Thoracic aorta (tissue), 2 donors: ENCODE measurements around the gene OSBPL5. TPM values are rescaled to one million over a fixed set of nuclear protein-coding genes. Genes with fewer than 3 reads are reported as not detected.
"Not testable (repeated sequence)": the region's sequence is repeated elsewhere in the genome, so short reads cannot be mapped to it uniquely, and the experiment has no call there.

Source experiments
- ATAC-seq: fragments of 150-250 bp; one replicate; pipeline ENCODE4 v1.8.0; 2017; ENCODE audit warnings: low read depth; ENCODE audit not compliant: insufficient number of reproducible peaks, low FRiP score
- DNase-seq: peaks from one replicate; pipeline ENCODE4 v3.0.0-alpha.2; 2020; ENCODE audit warnings: low spot score
- H3K27ac ChIP-seq, 2 donors: fragments of 200-600 bp; sonication (generic); 1 replicate in 1 of 2; 2 replicates in 1 of 2; pipeline ENCODE4 v1.5.1; 2016; ENCODE audit warnings: mild to moderate bottlenecking in 2 of 2, moderate library complexity in 2 of 2
- H3K27me3 ChIP-seq: fragments of 200-600 bp; sonication (generic); replicated peaks from 2 replicates; pipeline ENCODE4 v1.6.0; 2016; ENCODE audit warnings: mild to moderate bottlenecking; ENCODE audit not compliant: insufficient read depth
- H3K36me3 ChIP-seq: fragments of 200-600 bp; sonication (generic); one replicate; pipeline ENCODE4 v1.5.1; 2016
- H3K4me1 ChIP-seq, 2 donors: fragments of 200-600 bp; sonication (generic); 1 replicate in 1 of 2; 2 replicates in 1 of 2; pipeline versions ENCODE4 v1.5.1 to v1.6.0; 2016; ENCODE audit warnings: low read depth in 2 of 2, mild to moderate bottlenecking in 1 of 2; ENCODE audit not compliant: control insufficient read depth in 1 of 2
- H3K4me3 ChIP-seq: fragments of 200-600 bp; sonication (generic); 2 replicates; pipeline ENCODE4 v1.5.1; 2016; ENCODE audit warnings: mild to moderate bottlenecking
- H3K9me3 ChIP-seq: fragments of 200-600 bp; sonication (generic); 2 replicates; pipeline ENCODE4 v1.5.1; 2016
- total RNA-seq, 2 donors: library from RNA; depleted of rRNA; stranded (reverse); fragments of >200 nt; gene quantifications; one replicate each; pipeline versions ENCODE4 v1.1.0 to v1.2.3, GENCODE V29; 2016
- TF ChIP-seq, protein P1 (sequence below): fragments of 200-600 bp; sonication (generic); IDR thresholded peaks from one replicate; pipeline ENCODE4 v1.5.1; 2019; ENCODE audit warnings: antibody characterized with exemption

OSBPL5 gene
- total RNA-seq, 2 donors from 2014 or later = 99.9 to 121 TPM

DNA sequence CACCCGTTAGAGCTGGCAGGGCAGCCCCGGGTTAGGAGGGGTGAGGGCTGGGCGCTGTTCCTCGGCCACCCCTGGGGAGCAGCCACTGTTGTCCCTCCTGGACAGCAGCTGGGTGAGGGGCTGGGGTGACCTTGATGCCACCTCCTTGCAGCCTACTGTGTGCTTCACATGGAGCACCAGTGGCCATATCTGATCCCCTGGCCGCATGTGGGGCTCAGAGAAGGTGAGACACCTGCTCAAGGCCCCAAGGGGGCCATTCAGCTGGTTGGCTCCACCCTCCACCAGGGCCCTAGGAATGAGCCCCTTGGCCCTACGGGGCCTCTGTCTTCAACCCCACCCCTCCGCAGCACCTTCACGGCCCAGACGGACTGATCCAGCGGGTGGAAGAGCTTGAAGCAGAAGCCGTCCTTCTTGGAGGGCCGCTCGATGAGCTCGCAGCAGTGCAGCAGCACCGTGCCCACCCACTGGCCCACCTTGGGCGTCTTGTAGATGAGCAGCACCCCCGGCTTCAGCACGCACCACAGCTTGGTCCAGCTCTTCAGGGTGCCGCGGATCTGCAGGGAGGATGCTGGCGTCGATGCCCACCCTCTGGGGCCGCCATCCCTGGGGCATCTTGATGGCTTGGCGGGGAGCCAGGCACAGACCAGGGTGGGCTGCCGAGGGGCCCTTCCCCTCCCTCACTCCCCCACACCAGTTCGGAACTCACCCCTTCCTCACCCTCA lies 44.9 kb downstream of the OSBPL5 start:
- DNase-seq = no peak
- Histone ChIP-seq H3K27ac (no peak overlapping the region), H3K9me3 (no peaks in the 10 kb centered on the region), H3K4me3 (no peak overlapping the region), H3K36me3 (peaks cover 31% of the 10 kb centered on the region), H3K4me1 (peaks cover 14 to 42% of the 10 kb centered on the region in 2 donors), H3K27me3 (no peaks in the 10 kb centered on the region)
- no peak for ATAC-seq
- TF ChIP-seq, protein P1, sequence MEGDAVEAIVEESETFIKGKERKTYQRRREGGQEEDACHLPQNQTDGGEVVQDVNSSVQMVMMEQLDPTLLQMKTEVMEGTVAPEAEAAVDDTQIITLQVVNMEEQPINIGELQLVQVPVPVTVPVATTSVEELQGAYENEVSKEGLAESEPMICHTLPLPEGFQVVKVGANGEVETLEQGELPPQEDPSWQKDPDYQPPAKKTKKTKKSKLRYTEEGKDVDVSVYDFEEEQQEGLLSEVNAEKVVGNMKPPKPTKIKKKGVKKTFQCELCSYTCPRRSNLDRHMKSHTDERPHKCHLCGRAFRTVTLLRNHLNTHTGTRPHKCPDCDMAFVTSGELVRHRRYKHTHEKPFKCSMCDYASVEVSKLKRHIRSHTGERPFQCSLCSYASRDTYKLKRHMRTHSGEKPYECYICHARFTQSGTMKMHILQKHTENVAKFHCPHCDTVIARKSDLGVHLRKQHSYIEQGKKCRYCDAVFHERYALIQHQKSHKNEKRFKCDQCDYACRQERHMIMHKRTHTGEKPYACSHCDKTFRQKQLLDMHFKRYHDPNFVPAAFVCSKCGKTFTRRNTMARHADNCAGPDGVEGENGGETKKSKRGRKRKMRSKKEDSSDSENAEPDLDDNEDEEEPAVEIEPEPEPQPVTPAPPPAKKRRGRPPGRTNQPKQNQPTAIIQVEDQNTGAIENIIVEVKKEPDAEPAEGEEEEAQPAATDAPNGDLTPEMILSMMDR = no peak

DNA sequence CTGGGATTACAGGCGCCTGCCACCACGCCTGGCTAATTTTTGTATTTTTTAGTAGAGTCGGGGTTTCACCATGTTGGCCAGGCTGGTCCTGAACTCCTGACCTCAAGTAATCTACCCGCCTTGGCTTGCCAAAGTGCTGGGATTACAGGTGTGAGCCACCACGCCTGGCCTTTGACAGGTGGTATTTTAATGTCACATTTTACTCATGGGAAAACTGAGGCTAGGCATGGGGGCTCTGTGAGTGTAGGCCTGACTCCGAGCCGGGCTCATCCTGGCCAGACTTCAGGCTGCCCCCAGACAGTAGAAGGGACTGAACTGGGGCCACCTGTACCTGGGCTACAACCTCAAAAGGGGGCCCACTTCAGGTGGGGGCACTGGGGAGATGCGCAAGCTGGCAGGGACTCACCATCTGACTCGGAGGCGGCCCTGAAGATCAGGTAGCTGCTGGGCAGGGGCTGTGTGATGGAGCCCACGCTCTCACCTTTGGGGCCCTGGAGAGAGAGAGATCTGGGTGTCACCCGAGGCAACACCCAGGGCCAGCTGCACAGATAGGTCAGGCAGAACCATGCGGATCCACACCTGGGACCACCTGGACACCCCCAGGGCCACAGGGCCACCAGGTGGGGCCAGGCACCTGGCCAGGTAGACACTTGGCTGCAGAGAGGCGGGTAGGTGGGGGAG lies 45.8 kb downstream of the OSBPL5 start:
- no peak overlapping the region for H3K27ac ChIP-seq
- DNase-seq (no peak), ATAC-seq (no peak)
- H3K27me3 ChIP-seq = no peaks in the 10 kb centered on the region
- TF ChIP-seq, protein P1 = no peak
- no peak overlapping the region for H3K4me3 ChIP-seq
- H3K4me1 ChIP-seq = peaks cover 7 to 35% of the 10 kb centered on the region in 2 donors
- peaks cover 31% of the 10 kb centered on the region for H3K36me3 ChIP-seq
- H3K9me3 ChIP-seq = no peaks in the 10 kb centered on the region

DNA sequence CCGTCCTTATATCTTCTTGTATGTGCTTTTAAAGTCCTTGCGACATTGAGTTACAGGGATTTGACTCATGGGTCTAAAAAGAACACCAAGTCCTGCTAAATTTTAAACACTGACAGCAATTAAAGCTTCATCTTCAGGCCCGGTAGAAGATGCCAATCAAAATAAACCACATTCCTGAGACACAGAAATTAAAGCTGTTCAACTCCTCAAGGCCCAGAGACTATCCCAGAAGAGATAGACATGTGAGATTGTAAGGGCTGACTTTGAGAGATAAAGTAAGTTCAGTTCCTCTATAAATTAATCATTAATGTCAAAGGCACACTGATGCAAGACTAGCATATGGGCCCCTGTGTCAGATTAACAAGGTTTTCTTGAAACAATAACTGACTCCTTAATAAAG lies 49.8 kb downstream of the OSBPL5 start:
- no peak overlapping the region for H3K27ac ChIP-seq
- DNase-seq = no peak

DNA sequence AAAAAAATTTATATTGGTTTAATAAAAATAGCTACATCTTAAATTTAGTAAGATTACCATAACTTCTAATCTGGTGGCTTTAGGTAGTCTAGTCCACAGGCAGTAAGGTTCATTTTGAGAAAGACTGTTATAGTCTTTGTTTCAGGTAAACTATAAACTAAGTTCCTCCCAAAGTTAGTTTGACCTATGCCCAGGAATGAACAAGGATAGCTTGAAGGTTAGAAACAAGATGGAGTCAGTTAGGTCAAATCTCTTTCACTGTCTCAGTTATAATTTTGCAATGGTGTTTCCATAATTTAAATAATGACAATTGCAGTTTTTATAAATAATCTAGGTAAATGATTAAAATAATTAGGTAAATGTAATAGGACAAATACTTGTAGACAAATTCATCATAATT lies 51.4 kb downstream of the OSBPL5 start:
- H3K27me3 ChIP-seq, H3K27ac ChIP-seq, H3K4me3 ChIP-seq, DNase-seq, H3K9me3 ChIP-seq, H3K36me3 ChIP-seq, ATAC-seq: not testable (repeated sequence)
- peaks cover 0 to 13% of the 10 kb centered on the region in 2 donors for H3K4me1 ChIP-seq

More for the DNA sequence above, 49.8 kb downstream of the OSBPL5 start:
- Histone ChIP-seq H3K9me3 (no peaks in the 10 kb centered on the region), H3K4me1 (peaks cover 0 to 13% of the 10 kb centered on the region in 2 donors), H3K27me3 (no peaks in the 10 kb centered on the region), H3K36me3 (peaks cover 16% of the 10 kb centered on the region), H3K4me3 (no peak overlapping the region)
- no peak for ATAC-seq
- TF ChIP-seq, protein P1 = no peak

DNA sequence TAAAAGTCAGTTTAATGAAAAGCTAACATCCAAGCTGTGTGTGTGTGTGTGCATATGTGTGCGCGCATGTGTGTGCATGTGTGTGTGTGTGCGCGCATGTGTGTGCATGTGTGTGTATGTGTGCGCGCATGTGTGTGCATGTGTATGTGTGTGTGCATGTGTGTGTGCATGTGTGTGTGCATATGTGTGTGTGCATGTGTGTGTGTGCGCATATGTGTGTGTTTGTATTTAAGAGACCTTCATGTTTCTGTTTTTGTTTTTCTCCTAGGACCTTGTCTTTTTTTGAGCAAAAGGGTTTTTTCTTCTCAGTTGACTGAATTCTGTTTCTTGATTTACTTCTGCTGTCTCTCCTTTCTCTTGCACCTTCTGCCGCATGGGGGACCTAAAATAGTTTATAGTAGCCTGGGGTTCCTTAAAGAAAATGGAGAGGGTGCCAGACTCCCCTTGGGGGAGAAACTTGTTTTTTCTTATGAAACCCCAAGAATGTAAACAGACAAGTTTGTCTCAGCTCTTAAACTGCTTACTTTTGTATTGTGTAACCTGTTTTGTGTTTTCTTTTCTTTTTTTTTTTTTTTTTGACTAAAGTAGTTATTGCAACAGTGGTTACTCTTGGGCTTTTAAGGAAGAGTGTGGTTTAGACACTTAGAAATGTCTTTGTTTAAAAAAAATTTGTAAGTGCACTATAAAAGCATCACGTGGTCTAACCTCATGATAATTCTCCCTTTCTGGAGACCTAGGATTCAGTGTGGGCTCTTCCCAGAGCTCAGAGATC lies 53.0 kb downstream of the OSBPL5 start:
- H3K27ac ChIP-seq = no peak overlapping the region

More for the DNA sequence above, 53.0 kb downstream of the OSBPL5 start:
- no peak for DNase-seq
- no peak for ATAC-seq
- TF ChIP-seq, protein P1 = no peak
- Histone ChIP-seq H3K36me3 (peaks cover 16% of the 10 kb centered on the region), H3K4me3 (no peak overlapping the region), H3K27me3 (no peaks in the 10 kb centered on the region), H3K4me1 (peaks cover 0 to 13% of the 10 kb centered on the region in 2 donors), H3K9me3 (no peaks in the 10 kb centered on the region)
